Spleen (tissue), 11 donors: ENCODE measurements around the gene SCRG1. TPM values are rescaled to one million over a fixed set of nuclear protein-coding genes. Genes with fewer than 3 reads are reported as not detected.

Source experiments
- DNase-seq: peaks from one replicate; pipeline ENCODE4 v3.0.0-alpha.2; 2020
- H3K27ac ChIP-seq, 8 donors: fragments of 200-600 bp; sonication (generic) in 7 of 8; 1 replicate in 4 of 8; 2 replicates in 4 of 8; pipeline versions ENCODE4 v1.5.0 to v1.8.0; 2016 to 2021; ENCODE audit warnings: inconsistent platforms in 4 of 8, mild to moderate bottlenecking in 4 of 8, moderate library complexity in 1 of 8
- H3K27me3 ChIP-seq, 7 donors: fragments of 200-600 bp; sonication (generic) in 6 of 7; replicated peaks in 1 of 7; 1 replicate in 4 of 7; 2 replicates in 3 of 7; pipeline versions ENCODE4 v1.5.0 to v1.8.0; 2016 to 2021; ENCODE audit warnings: inconsistent platforms in 3 of 7, mild to moderate bottlenecking in 1 of 7
- H3K36me3 ChIP-seq, 6 donors: fragments of 200-600 bp; sonication (generic) in 5 of 6; 1 replicate in 4 of 6; 2 replicates in 2 of 6; pipeline versions ENCODE4 v1.5.0 to v1.8.0; 2016 to 2021; ENCODE audit warnings: inconsistent platforms in 2 of 6
- H3K4me1 ChIP-seq, 6 donors: fragments of 200-600 bp; sonication (generic) in 5 of 6; 1 replicate in 3 of 6; 2 replicates in 3 of 6; pipeline versions ENCODE4 v1.5.0 to v1.8.0; 2016 to 2021; ENCODE audit warnings: inconsistent platforms in 3 of 6
- H3K4me3 ChIP-seq, 8 donors: fragments of 200-600 bp; sonication (generic) in 7 of 8; 1 replicate in 4 of 8; 2 replicates in 4 of 8; pipeline versions ENCODE4 v1.5.0 to v1.8.0; 2016 to 2021; ENCODE audit warnings: inconsistent platforms in 4 of 8, mild to moderate bottlenecking in 4 of 8, moderate library complexity in 2 of 8
- H3K9me3 ChIP-seq, 8 donors: fragments of 200-600 bp; sonication (generic) in 7 of 8; 1 replicate in 4 of 8; 2 replicates in 4 of 8; pipeline versions ENCODE4 v1.5.0 to v1.8.0; 2016 to 2021; ENCODE audit warnings: inconsistent platforms in 4 of 8
- CTCF ChIP-seq, 11 experiments: fragments of 200-600 bp in 7 of 11; fragments of 450-650 bp in 4 of 11; sonication (generic) in 4 of 11; IDR thresholded peaks in 8 of 11; conservative IDR thresholded peaks in 3 of 11; 1 replicate in 7 of 11; 2 replicates in 4 of 11; pipeline versions ENCODE4 v1.4.0 to v1.8.0; 2016 to 2021; ENCODE audit warnings: antibody characterized with exemption in 11 of 11, inconsistent platforms in 4 of 11, mild to moderate bottlenecking in 1 of 11
- POLR2A ChIP-seq, 3 donors: fragments of 450-650 bp; IDR thresholded peaks; one replicate each; pipeline ENCODE4 v1.5.1; 2017; ENCODE audit warnings: antibody characterized with exemption in 3 of 3, mild to moderate bottlenecking in 1 of 3
- POLR2AphosphoS5 ChIP-seq, 3 donors: sonication (generic); formaldehyde crosslinking; IDR thresholded peaks; one replicate each; pipeline ENCODE4 v1.5.1; 2017; ENCODE audit warnings: antibody characterized with exemption in 3 of 3
- WGBS, 5 donors: extraction: QIAGEN DNeasy Blood & Tissue Kit in 3 of 5; methylation state at CpG; one replicate each; pipeline versions ENCODE4 v1.1.5 to v1.1.7; 2013 to 2018; 5-methylcytosine and 5-hydroxymethylcytosine counted together
- intact Hi-C: fragments of 100-400 bp; cut with DNase I; formaldehyde crosslinking; loops from one replicate; pipeline ENCODE4 v1.15.0; 2023; ENCODE audit warnings: low total_unique reads
- polyA plus RNA-seq, 3 donors: library from polyadenylated mRNA; stranded (reverse); fragments of 200-250 nt; gene quantifications; one replicate each; pipeline ENCODE4 v1.2.1, GENCODE V29; 2013
- total RNA-seq, 7 donors: library from RNA; depleted of rRNA in 3 of 7; stranded (reverse); fragments of >200 nt in 3 of 7; fragmentation: NEBNext Ultra II Directional in 4 of 7; extraction: Animal tissue kit (Norgen Biotek cat#: 25700) in 4 of 7; gene quantifications; one replicate each; pipeline versions ENCODE4 v1.1.0 to v1.2.1, GENCODE V29; 2016 to 2021
- donor health status: healthy with polysubstance abuse.
- donor health status: DM: no; HTN: no; CAD: no; lungs with moderate emphysema.
- donor health status: DM: no; HTN: no; CAD: no.
- donor health status: Bipolar disorder and iron deficiency.
- donor health status: healthy.
- donor health status: DM: no; HTN: no; CAD: no.
- donor health status: DM: yes; HTN: yes; CAD: no.

The SCRG1 gene
- total and polyA plus RNA-seq, 10 donors: 0.09 to 0.79 (median 0.35) TPM; not detected in 2

- intact Hi-C loops: loop anchor here (5.0 kb wide), 2 partner anchors 96 to 406 kb away; no protein-coding TSS in a partner anchor
- TF ChIP-seq POLR2AphosphoS5 (IDR thresholded peaks at IDR 0.05) (no peak), CTCF (IDR thresholded peaks at IDR 0.05 in 8 of 11, conservative IDR thresholded peaks at IDR 0.05 in 3 of 11) (no peak), POLR2A (IDR thresholded peaks at IDR 0.05) (no peak)
- no peaks in the 10 kb centered on the region for H3K36me3 ChIP-seq
- H3K4me1 ChIP-seq: peaks cover 3 to 70% (median 28%) of the 10 kb centered on the region in 6 donors
- no peaks in the 10 kb centered on the region for H3K27me3 ChIP-seq
- DNase-seq: no peak
- no peak overlapping the region for H3K4me3 ChIP-seq
- peak overlapping the region in 3 of 8 donors; percentile 59 to 91 (median 66) for H3K27ac ChIP-seq
- no peaks in the 10 kb centered on the region for H3K9me3 ChIP-seq
Observed at GRCh38 chr4:173417833-173418232, 18.9 kb upstream of the SCRG1 start.

- peak overlapping the region in 7 of 8 donors; percentile 41 to 91 (median 81) for H3K27ac ChIP-seq
- no peaks in the 10 kb centered on the region for H3K27me3 ChIP-seq
- peak overlapping the region in 2 of 8 donors; percentile 4 to 36 for H3K4me3 ChIP-seq
- peak; percentile 88 for DNase-seq
- intact Hi-C loops: loop anchor here (5.0 kb wide), 2 partner anchors 94 to 404 kb away; no protein-coding TSS in a partner anchor
- no peaks in the 10 kb centered on the region for H3K9me3 ChIP-seq
- 51 to 82% (median 65%) methylated on average over 26 of the region's 26 CpGs for WGBS, 5 donors
- H3K4me1 ChIP-seq: peaks cover 3 to 86% (median 34%) of the 10 kb centered on the region in 6 donors
- no peaks in the 10 kb centered on the region for H3K36me3 ChIP-seq
- peak in 5 of 11 experiments; percentile 26 to 72 (median 33) for TF ChIP-seq CTCF (IDR thresholded peaks at IDR 0.05 in 8 of 11, conservative IDR thresholded peaks at IDR 0.05 in 3 of 11)
- no peak for TF ChIP-seq POLR2A (IDR thresholded peaks at IDR 0.05)
- TF ChIP-seq POLR2AphosphoS5 (IDR thresholded peaks at IDR 0.05): peak in 2 of 3 donors; percentile 37 to 73
Observed at GRCh38 chr4:173415885-173416653, 17.2 kb upstream of the SCRG1 start.

- Histone ChIP-seq H3K27ac (peak overlapping the region in 7 of 8 donors; percentile 41 to 91 (median 81)), H3K4me3 (no peak overlapping the region), H3K9me3 (no peaks in the 10 kb centered on the region), H3K36me3 (no peaks in the 10 kb centered on the region), H3K27me3 (no peaks in the 10 kb centered on the region), H3K4me1 (peaks cover 3 to 87% (median 31%) of the 10 kb centered on the region in 6 donors)
- TF ChIP-seq POLR2AphosphoS5 (IDR thresholded peaks at IDR 0.05) (peak in 1 of 3 donors; percentile 12), CTCF (IDR thresholded peaks at IDR 0.05 in 8 of 11, conservative IDR thresholded peaks at IDR 0.05 in 3 of 11) (no peak)
- intact Hi-C loops: loop anchor here (5.0 kb wide), 2 partner anchors 93 to 403 kb away; no protein-coding TSS in a partner anchor
- 48 to 84% (median 58%) methylated on average over 3 of the region's 3 CpGs for WGBS, 5 donors
- no peak for DNase-seq
Observed at GRCh38 chr4:173415092-173415491, 16.2 kb upstream of the SCRG1 start.

- peaks cover 0 to 6% (median 0%) of the 10 kb centered on the region in 6 donors for H3K36me3 ChIP-seq
- 68 to 89% (median 71%) methylated on average over 3 of the region's 3 CpGs for WGBS, 5 donors
- peaks cover 3 to 87% (median 31%) of the 10 kb centered on the region in 6 donors for H3K4me1 ChIP-seq
- peak overlapping the region in 4 of 8 donors; percentile 81 to 91 (median 86) for H3K27ac ChIP-seq
- no peaks in the 10 kb centered on the region for H3K27me3 ChIP-seq
- DNase-seq: no peak
- no peak overlapping the region for H3K4me3 ChIP-seq
- no peak for TF ChIP-seq POLR2AphosphoS5 (IDR thresholded peaks at IDR 0.05)
- no peak for TF ChIP-seq CTCF (IDR thresholded peaks at IDR 0.05 in 8 of 11, conservative IDR thresholded peaks at IDR 0.05 in 3 of 11)
- TF ChIP-seq POLR2A (IDR thresholded peaks at IDR 0.05): no peak
- intact Hi-C loops: no loop called here
- no peaks in the 10 kb centered on the region for H3K9me3 ChIP-seq
Observed at GRCh38 chr4:173414456-173414855, 15.5 kb upstream of the SCRG1 start.
